Upper lobe of right lung (tissue), 1 donor: ENCODE results near the gene FOXP3. TPM values are rescaled to one million over a fixed set of nuclear protein-coding genes. Genes with fewer than 3 reads are reported as not detected.
A peak's percentile ranks its signal among the peaks of the same experiment; 100 is the strongest.

Experiments used
- ATAC-seq: fragments of 200-7000 bp; cut with Tn5 transposase; one replicate; pipeline ENCODE4 v1.9.1; 2020; ENCODE audit warnings: mild to moderate bottlenecking, moderate library complexity
- DNase-seq: peaks from one replicate; pipeline ENCODE4 v3.0.0-alpha.2; 2020
- H3K27ac ChIP-seq: fragments of 200-600 bp; one replicate; pipeline ENCODE4 v1.8.0; 2022
- H3K27me3 ChIP-seq: fragments of 200-600 bp; one replicate; pipeline ENCODE4 v1.8.0; 2022; ENCODE audit warnings: mild to moderate bottlenecking
- H3K36me3 ChIP-seq: fragments of 200-600 bp; one replicate; pipeline ENCODE4 v1.8.0; 2022
- H3K4me1 ChIP-seq: fragments of 200-600 bp; one replicate; pipeline ENCODE4 v1.8.0; 2022
- H3K4me3 ChIP-seq: fragments of 200-600 bp; one replicate; pipeline ENCODE4 v1.8.0; 2022; ENCODE audit warnings: mild to moderate bottlenecking
- H3K9me3 ChIP-seq: fragments of 200-600 bp; one replicate; pipeline ENCODE4 v1.8.0; 2022
- CTCF ChIP-seq: fragments of 200-600 bp; IDR thresholded peaks from one replicate; pipeline ENCODE4 v1.8.0; 2022; ENCODE audit warnings: antibody characterized with exemption
- intact Hi-C: fragments of 100-400 bp; cut with DNase I; formaldehyde crosslinking; loops from one replicate; pipeline ENCODE4 v1.11.0; 2022
- total RNA-seq: library from RNA; stranded (reverse); fragmentation: NEBNext Ultra II Directional; extraction: Animal tissue kit (Norgen Biotek cat#: 25700); gene quantifications from one replicate; pipeline ENCODE4 v1.2.1, GENCODE V29; 2021
- donor health status: DM: no; HTN: yes; CAD: no; lungs with severe emphysema.

Gene FOXP3
- total RNA-seq, 1 donor from 2014 or later = 0.35 TPM

DNA sequence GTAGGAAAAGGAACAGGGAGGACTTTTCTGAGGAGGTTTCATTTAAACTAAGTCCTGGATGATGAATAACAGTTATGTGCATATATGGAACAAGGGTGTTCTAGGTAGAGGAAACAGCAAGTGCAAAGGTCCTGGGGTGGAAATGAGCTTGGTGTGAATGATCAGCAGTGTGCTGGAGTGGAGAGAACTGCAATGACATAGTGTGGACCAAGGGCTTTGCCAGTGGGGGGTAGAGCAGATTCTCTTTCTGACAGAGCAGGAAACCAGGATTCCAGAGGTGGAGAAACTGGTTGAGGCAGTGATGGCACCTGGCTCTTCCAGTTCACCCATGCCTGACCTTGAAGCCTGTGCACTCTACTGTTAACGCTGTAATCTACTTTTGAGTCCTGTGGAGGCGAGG lies 6.8 kb upstream of the FOXP3 start:
- H3K4me3 ChIP-seq = peak overlapping the region; percentile 68
- H3K27me3 ChIP-seq = no peaks in the 10 kb centered on the region
- peaks cover 11% of the 10 kb centered on the region for H3K4me1 ChIP-seq
- no peak for DNase-seq
- TF ChIP-seq CTCF = no peak
- no peaks in the 10 kb centered on the region for H3K36me3 ChIP-seq
- no peaks in the 10 kb centered on the region for H3K9me3 ChIP-seq
- intact Hi-C loops = no loop called here
- no peak overlapping the region for H3K27ac ChIP-seq
- no peak for ATAC-seq

DNA sequence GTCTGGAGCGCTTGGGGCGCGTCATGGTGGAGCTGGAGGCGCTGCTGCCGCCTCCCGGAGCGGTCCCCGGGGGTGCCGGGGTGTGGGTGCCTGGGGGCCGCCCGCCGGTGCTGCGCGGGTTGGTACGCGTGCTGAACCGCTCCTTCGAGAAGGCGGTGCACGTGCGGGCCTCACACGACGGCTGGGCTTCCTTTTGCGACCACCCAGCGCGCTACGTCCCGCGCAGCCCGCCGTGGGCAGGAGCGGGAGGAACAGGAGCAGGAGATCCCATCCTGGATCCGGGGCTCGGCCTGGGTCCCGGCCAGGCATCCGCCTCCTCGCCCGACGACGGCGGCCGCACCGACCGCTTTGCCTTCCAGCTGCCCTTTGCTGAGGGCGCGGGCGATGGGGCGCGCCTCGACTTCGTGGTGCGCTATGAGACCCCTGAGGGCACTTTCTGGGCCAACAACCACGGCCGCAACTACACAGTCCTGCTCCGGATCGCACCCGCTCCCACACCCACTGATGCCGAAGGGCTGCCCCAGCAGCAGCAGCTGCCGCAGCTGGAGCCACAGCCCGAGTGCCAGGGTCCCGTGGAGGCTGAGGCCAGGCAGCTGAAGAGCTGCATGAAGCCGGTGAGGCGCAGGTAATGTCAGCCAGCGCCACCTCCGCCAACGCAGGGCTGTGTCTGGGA lies 5.9 kb upstream of the FOXP3 start:
- DNase-seq (no peak), ATAC-seq (no peak)
- H3K27ac ChIP-seq = peak overlapping the region; percentile 93
- peak overlapping the region; percentile 68 for H3K4me3 ChIP-seq
- no peaks in the 10 kb centered on the region for H3K36me3 ChIP-seq
- TF ChIP-seq CTCF = no peak
- intact Hi-C loops = no loop called here
- no peaks in the 10 kb centered on the region for H3K27me3 ChIP-seq
- no peaks in the 10 kb centered on the region for H3K9me3 ChIP-seq
- peaks cover 11% of the 10 kb centered on the region for H3K4me1 ChIP-seq

- DNase-seq (no peak), ATAC-seq (peak; percentile 26)
- Histone ChIP-seq H3K9me3 (no peaks in the 10 kb centered on the region), H3K27me3 (no peaks in the 10 kb centered on the region), H3K36me3 (no peaks in the 10 kb centered on the region), H3K4me1 (peaks cover 11% of the 10 kb centered on the region), H3K4me3 (peak within 1 kb of the TSS; percentile 68), H3K27ac (peak within 1 kb of the TSS; percentile 93)
- TF ChIP-seq CTCF = no peak
- intact Hi-C loops = no loop called here
Measured at GRCh38 chrX:49269767-49270248, 5.3 kb upstream of the FOXP3 start, which contains the start of gene PPP1R3F. TSS of gene PPP1R3F (plus strand) at chrX:49269793. CDS start at chrX:49269870, 77 bp downstream.

- no peak for TF ChIP-seq CTCF
- no peaks in the 10 kb centered on the region for H3K36me3 ChIP-seq
Measured at GRCh38 chrX:49269010-49269766, 4.7 kb upstream of the FOXP3 start.

DNA sequence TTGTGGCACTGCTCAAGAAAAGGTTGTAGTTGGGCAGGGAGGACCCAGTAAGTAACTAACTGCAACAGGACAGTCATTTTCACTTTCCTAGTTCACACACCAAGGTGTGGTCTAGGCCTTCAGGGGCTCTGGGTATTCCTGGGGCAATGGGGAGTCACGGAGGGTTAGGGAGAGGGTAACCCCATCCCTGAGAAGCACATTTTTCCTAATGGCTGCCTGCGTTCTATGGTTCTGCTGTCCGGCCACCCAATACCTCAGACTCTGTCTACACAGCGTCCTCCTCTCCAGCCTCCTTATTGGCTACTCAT lies 4.1 kb upstream of the FOXP3 start:
- H3K4me1 ChIP-seq = peaks cover 11% of the 10 kb centered on the region
- H3K27me3 ChIP-seq = no peaks in the 10 kb centered on the region
- no peak for TF ChIP-seq CTCF
- no peaks in the 10 kb centered on the region for H3K36me3 ChIP-seq
- DNase-seq = no peak
- ATAC-seq = no peak
- peak overlapping the region; percentile 93 for H3K27ac ChIP-seq
- H3K4me3 ChIP-seq = peak overlapping the region; percentile 53
- H3K9me3 ChIP-seq = no peaks in the 10 kb centered on the region
- intact Hi-C loops = no loop called here

More at GRCh38 chrX:49269010-49269766, 4.7 kb upstream of the FOXP3 start:
- no peaks in the 10 kb centered on the region for H3K27me3 ChIP-seq
- peak overlapping the region; percentile 54 for H3K4me3 ChIP-seq
- H3K27ac ChIP-seq = peak overlapping the region; percentile 93
- intact Hi-C loops = no loop called here
- ATAC-seq (peak; percentile 95), DNase-seq (peak; percentile 97)
- H3K4me1 ChIP-seq = peaks cover 11% of the 10 kb centered on the region
- no peaks in the 10 kb centered on the region for H3K9me3 ChIP-seq
